ENCODE results near the gene HS3ST5.

The HS3ST5 gene

GRCh38 chr6:114364301-114364700, 21.5 kb upstream of the HS3ST5 start:
- no peak for TF ChIP-seq POU2F2 (IDR thresholded peaks at IDR 0.05; ENCODE audit: low read depth, low read length)
- TF ChIP-seq TAF1 (IDR thresholded peaks at IDR 0.05; ENCODE audit: low read depth, low read length), result no peak
- TF ChIP-seq POLR2A (IDR thresholded peaks at IDR 0.05; ENCODE audit: low read depth, low read length), result no peak
- no peak for TF ChIP-seq POLR2AphosphoS5 (IDR thresholded peaks at IDR 0.05; ENCODE audit: low read depth, low read length)
- no peak for TF ChIP-seq SPI1 (IDR thresholded peaks at IDR 0.05; ENCODE audit: low read depth, low read length)
- no peak for TF ChIP-seq PAX5 (IDR thresholded peaks at IDR 0.05; ENCODE audit: insufficient read depth, low read length, severe bottlenecking)
- FAIRE-seq (no peak), DNase-seq (ENCODE audit: insufficient read length, low spot score) (no peak)

- DNase-seq (ENCODE audit: insufficient read length, low spot score), result no peak
- TF ChIP-seq SPI1 (IDR thresholded peaks at IDR 0.05; ENCODE audit: low read depth, low read length) (no peak), PAX5 (IDR thresholded peaks at IDR 0.05; ENCODE audit: insufficient read depth, low read length, severe bottlenecking) (no peak), POLR2A (IDR thresholded peaks at IDR 0.05; ENCODE audit: low read depth, low read length) (no peak), POLR2AphosphoS5 (IDR thresholded peaks at IDR 0.05; ENCODE audit: low read depth, low read length) (no peak), POU2F2 (IDR thresholded peaks at IDR 0.05; ENCODE audit: low read depth, low read length) (no peak), TAF1 (IDR thresholded peaks at IDR 0.05; ENCODE audit: low read depth, low read length) (no peak)
- FAIRE-seq, result no peak
Measured at GRCh38 chr6:114362957-114363356, 20.1 kb upstream of the HS3ST5 start.

DNA sequence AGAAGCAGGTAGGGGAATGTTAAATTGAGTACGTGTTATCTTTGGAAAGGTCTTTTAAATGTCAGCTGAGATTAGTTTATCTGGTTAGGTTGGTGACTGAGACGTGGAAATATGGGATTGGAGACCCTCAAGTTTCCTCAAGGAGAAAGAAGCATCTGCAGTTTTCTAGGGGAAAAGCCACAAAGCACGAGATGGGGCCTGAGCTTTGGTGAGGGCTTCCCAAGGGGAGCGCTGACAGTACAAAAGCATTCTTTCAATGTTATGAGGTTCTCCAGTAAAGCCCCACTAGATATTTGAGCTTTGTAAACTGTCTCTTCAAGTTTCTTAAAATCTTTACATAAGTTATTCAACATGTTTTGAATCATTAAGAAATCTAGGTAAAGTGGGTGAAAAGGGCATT, 19.6 kb upstream of the HS3ST5 start:
- no peak for DNase-seq (ENCODE audit: insufficient read length, low spot score)
- no peak for TF ChIP-seq PAX5 (IDR thresholded peaks at IDR 0.05; ENCODE audit: insufficient read depth, low read length, severe bottlenecking)
- no peak for TF ChIP-seq POLR2AphosphoS5 (IDR thresholded peaks at IDR 0.05; ENCODE audit: low read depth, low read length)
- TF ChIP-seq SPI1 (IDR thresholded peaks at IDR 0.05; ENCODE audit: low read depth, low read length), result no peak
- TF ChIP-seq POU2F2 (IDR thresholded peaks at IDR 0.05; ENCODE audit: low read depth, low read length), result no peak
- no peak for TF ChIP-seq POLR2A (IDR thresholded peaks at IDR 0.05; ENCODE audit: low read depth, low read length)
- TF ChIP-seq TAF1 (IDR thresholded peaks at IDR 0.05; ENCODE audit: low read depth, low read length), result no peak
- no peak for FAIRE-seq

- DNase-seq (ENCODE audit: insufficient read length, low spot score) (no peak), FAIRE-seq (no peak)
- TF ChIP-seq SPI1 (IDR thresholded peaks at IDR 0.05; ENCODE audit: low read depth, low read length) (no peak), POU2F2 (IDR thresholded peaks at IDR 0.05; ENCODE audit: low read depth, low read length) (no peak), TAF1 (IDR thresholded peaks at IDR 0.05; ENCODE audit: low read depth, low read length) (no peak)
Measured at GRCh38 chr6:114361036-114361435, 18.2 kb upstream of the HS3ST5 start.

- FAIRE-seq (peak; percentile 13), DNase-seq (ENCODE audit: insufficient read length, low spot score) (no peak)
- TF ChIP-seq POLR2A (IDR thresholded peaks at IDR 0.05; ENCODE audit: low read depth, low read length) (no peak), POU2F2 (IDR thresholded peaks at IDR 0.05; ENCODE audit: low read depth, low read length) (no peak), TAF1 (IDR thresholded peaks at IDR 0.05; ENCODE audit: low read depth, low read length) (no peak)
Measured at GRCh38 chr6:114355300-114355699, 12.5 kb upstream of the HS3ST5 start.

GRCh38 chr6:114354482-114354881, 11.7 kb upstream of the HS3ST5 start:
- FAIRE-seq (no peak), DNase-seq (ENCODE audit: insufficient read length, low spot score) (no peak)
- TF ChIP-seq POU2F2 (IDR thresholded peaks at IDR 0.05; ENCODE audit: low read depth, low read length), result no peak
- TF ChIP-seq POLR2A (IDR thresholded peaks at IDR 0.05; ENCODE audit: low read depth, low read length), result no peak
- TF ChIP-seq SPI1 (IDR thresholded peaks at IDR 0.05; ENCODE audit: low read depth, low read length), result no peak
- TF ChIP-seq POLR2AphosphoS5 (IDR thresholded peaks at IDR 0.05; ENCODE audit: low read depth, low read length), result no peak
- no peak for TF ChIP-seq PAX5 (IDR thresholded peaks at IDR 0.05; ENCODE audit: insufficient read depth, low read length, severe bottlenecking)
- no peak for TF ChIP-seq TAF1 (IDR thresholded peaks at IDR 0.05; ENCODE audit: low read depth, low read length)

- no peak for TF ChIP-seq POU2F2 (IDR thresholded peaks at IDR 0.05; ENCODE audit: low read depth, low read length)
- TF ChIP-seq PAX5 (IDR thresholded peaks at IDR 0.05; ENCODE audit: insufficient read depth, low read length, severe bottlenecking), result no peak
- no peak for TF ChIP-seq POLR2A (IDR thresholded peaks at IDR 0.05; ENCODE audit: low read depth, low read length)
- no peak for TF ChIP-seq TAF1 (IDR thresholded peaks at IDR 0.05; ENCODE audit: low read depth, low read length)
- TF ChIP-seq POLR2AphosphoS5 (IDR thresholded peaks at IDR 0.05; ENCODE audit: low read depth, low read length), result no peak
- no peak for TF ChIP-seq SPI1 (IDR thresholded peaks at IDR 0.05; ENCODE audit: low read depth, low read length)
- no peak for FAIRE-seq
- no peak for DNase-seq (ENCODE audit: insufficient read length, low spot score)
Measured at GRCh38 chr6:114346451-114346850, 3.6 kb upstream of the HS3ST5 start.

GRCh38 chr6:114344971-114345275, 2.1 kb upstream of the HS3ST5 start:
- no peak for TF ChIP-seq TAF1 (IDR thresholded peaks at IDR 0.05; ENCODE audit: low read depth, low read length)
- TF ChIP-seq POLR2AphosphoS5 (IDR thresholded peaks at IDR 0.05; ENCODE audit: low read depth, low read length), result no peak
- FAIRE-seq (no peak), DNase-seq (ENCODE audit: insufficient read length, low spot score) (no peak)

DNA sequence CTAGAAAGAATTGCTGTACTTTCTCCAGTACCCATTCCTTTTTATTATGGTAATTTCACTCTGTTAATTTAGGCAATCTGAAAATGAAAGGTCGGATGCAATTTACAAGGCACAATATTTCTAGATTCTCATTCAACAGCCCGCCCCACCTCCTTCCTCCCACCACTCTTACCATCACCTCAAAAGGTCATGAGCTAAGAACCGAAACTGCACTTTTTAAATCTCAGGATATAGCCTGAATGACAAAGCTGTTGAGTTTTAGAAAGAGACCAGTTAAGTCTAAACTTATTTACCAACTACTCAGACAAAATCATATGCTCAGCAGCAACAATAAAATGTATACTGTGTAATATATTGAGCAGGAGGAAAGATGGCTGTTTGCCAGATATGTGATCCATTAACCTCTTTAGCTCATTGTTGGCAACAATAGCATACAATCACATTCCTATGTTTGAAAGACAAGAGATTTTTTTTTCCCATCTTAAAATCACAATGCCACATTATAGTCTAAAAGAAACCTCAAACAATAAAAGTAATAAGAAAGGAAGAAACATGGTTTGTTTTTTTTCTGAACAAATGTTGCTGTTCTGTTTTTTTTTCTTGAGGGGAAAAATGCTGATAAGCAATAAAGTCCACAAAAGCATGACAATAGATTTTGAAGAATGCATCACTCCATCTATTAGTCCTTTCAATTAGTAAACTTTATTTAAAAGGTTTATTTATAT, 1.6 kb upstream of the HS3ST5 start:
- DNase-seq (ENCODE audit: insufficient read length, low spot score) (no peak), FAIRE-seq (no peak)
- TF ChIP-seq SPI1 (IDR thresholded peaks at IDR 0.05; ENCODE audit: low read depth, low read length), result no peak
- TF ChIP-seq PAX5 (IDR thresholded peaks at IDR 0.05; ENCODE audit: insufficient read depth, low read length, severe bottlenecking), result no peak
- no peak for TF ChIP-seq TAF1 (IDR thresholded peaks at IDR 0.05; ENCODE audit: low read depth, low read length)
- no peak for TF ChIP-seq POU2F2 (IDR thresholded peaks at IDR 0.05; ENCODE audit: low read depth, low read length)
- TF ChIP-seq POLR2AphosphoS5 (IDR thresholded peaks at IDR 0.05; ENCODE audit: low read depth, low read length), result no peak
- TF ChIP-seq POLR2A (IDR thresholded peaks at IDR 0.05; ENCODE audit: low read depth, low read length), result no peak

DNA sequence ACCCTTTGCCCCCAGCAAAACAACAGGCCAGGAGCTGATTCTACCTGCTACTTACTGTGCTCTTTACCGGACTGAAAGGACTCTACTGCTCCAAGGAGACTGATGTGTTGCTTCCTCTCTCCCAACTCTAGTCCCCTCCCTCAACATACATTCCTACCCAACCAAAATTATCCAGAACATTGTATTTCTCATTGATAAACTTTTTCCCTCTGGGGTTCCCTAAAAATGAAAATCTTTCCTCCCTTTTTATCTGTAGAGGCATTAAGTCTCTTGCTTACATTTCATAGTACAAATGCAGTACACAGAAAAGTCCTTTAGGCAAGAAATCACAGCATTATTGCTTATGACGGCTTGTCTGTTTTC, 940 bp upstream of the HS3ST5 start:
- DNase-seq (ENCODE audit: insufficient read length, low spot score), result no peak
- no peak for FAIRE-seq
- no peak for TF ChIP-seq SPI1 (IDR thresholded peaks at IDR 0.05; ENCODE audit: low read depth, low read length)
- no peak for TF ChIP-seq POLR2AphosphoS5 (IDR thresholded peaks at IDR 0.05; ENCODE audit: low read depth, low read length)
- no peak for TF ChIP-seq TAF1 (IDR thresholded peaks at IDR 0.05; ENCODE audit: low read depth, low read length)
- no peak for TF ChIP-seq POU2F2 (IDR thresholded peaks at IDR 0.05; ENCODE audit: low read depth, low read length)
- no peak for TF ChIP-seq POLR2A (IDR thresholded peaks at IDR 0.05; ENCODE audit: low read depth, low read length)
- no peak for TF ChIP-seq PAX5 (IDR thresholded peaks at IDR 0.05; ENCODE audit: insufficient read depth, low read length, severe bottlenecking)
